DOHH2 (cell line): ENCODE measurements around the gene RETREG1.

Experiments used
- CTCF ChIP-seq: fragments of 200-600 bp; sonication (generic); IDR thresholded peaks from one replicate; pipeline ENCODE4 v1.5.1; 2014; ENCODE audit warnings: antibody characterized with exemption, mild to moderate bottlenecking, low read depth, low read length; ENCODE audit not compliant: poor library complexity, severe bottlenecking
- EZH2phosphoT487 ChIP-seq: fragments of 200-600 bp; sonication (generic); IDR thresholded peaks from 2 replicates; pipeline ENCODE4 v1.6.1; 2017; ENCODE audit warnings: borderline replicate concordance, mild to moderate bottlenecking, antibody characterized with exemption, low read length, moderate library complexity, mixed read lengths

GRCh38 chr5:16554110-16554509 is 62.7 kb downstream of the RETREG1 start:
- no peak for TF ChIP-seq CTCF
- TF ChIP-seq EZH2phosphoT487, result no peak
